ENCODE results near the gene ZCCHC24. TPM values are rescaled to one million over a fixed set of nuclear protein-coding genes. Genes with fewer than 3 reads are reported as not detected.

ZCCHC24 gene
- total and polyA plus RNA-seq, 10 donors: 4.9 to 34.1 (median 23.7) TPM

DNA sequence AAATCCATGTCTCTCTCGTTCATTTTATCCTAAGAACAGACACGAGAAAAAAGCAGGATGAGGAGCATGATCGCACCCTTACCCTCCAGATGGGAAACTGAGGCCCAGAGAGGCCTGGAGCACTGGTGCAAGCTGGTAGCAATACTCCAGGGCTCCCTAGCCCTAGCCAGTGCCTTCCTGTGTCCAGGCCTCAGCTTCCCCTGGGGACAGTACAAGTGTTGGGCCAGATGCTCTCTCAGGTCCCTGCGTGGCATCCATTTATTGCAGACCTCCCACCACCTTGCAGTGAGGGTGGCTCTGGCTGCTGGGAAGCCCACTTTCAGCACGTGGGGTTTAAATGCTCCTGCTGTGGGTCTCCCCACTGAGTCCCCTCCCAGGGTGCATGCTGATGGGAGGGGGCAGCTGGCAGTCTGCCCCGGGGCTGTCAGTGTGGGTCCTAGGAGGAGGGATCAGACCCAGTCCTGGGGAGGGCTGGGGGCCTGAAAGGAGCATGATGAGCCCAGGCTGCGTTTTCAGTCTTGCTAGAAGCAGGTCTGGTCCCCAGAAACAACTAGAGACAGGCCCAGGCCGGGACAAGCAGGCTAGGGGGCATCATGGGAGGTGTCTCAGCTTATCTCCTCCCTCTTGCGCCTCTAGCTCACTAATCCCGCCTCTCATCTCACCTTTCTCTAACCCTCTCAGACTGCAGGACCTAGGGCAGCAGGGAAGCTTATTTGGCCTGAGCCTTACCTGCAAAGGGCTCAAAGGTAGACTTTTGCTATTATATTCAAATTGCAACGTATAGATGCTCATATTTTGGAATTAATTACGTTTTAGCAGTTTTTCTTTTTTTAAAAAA lies 98.8 kb downstream of the ZCCHC24 start:
- Histone ChIP-seq H3K4me3 (peak overlapping the region in 5 of 8 donors; percentile 73 to 93 (median 77)), H3K9me3 (no peaks in the 10 kb centered on the region), H3K4me1 (peaks cover 15 to 72% (median 53%) of the 10 kb centered on the region in 6 donors), H3K27me3 (replicated peaks in 1 of 7) (no peaks in the 10 kb centered on the region), H3K27ac (peak overlapping the region in 7 of 8 donors; percentile 92 to 99 (median 96)), H3K36me3 (peaks cover 8 to 31% (median 26%) of the 10 kb centered on the region in 6 donors)
- WGBS, 5 donors: 60 to 71% (median 66%) methylated on average over 8 to 12 of the region's 12 CpGs
- TF ChIP-seq, protein P1, sequence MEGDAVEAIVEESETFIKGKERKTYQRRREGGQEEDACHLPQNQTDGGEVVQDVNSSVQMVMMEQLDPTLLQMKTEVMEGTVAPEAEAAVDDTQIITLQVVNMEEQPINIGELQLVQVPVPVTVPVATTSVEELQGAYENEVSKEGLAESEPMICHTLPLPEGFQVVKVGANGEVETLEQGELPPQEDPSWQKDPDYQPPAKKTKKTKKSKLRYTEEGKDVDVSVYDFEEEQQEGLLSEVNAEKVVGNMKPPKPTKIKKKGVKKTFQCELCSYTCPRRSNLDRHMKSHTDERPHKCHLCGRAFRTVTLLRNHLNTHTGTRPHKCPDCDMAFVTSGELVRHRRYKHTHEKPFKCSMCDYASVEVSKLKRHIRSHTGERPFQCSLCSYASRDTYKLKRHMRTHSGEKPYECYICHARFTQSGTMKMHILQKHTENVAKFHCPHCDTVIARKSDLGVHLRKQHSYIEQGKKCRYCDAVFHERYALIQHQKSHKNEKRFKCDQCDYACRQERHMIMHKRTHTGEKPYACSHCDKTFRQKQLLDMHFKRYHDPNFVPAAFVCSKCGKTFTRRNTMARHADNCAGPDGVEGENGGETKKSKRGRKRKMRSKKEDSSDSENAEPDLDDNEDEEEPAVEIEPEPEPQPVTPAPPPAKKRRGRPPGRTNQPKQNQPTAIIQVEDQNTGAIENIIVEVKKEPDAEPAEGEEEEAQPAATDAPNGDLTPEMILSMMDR (IDR thresholded peaks at IDR 0.05 in 8 of 11, conservative IDR thresholded peaks at IDR 0.05 in 3 of 11): no peak
- no peak for TF ChIP-seq POLR2AphosphoS5 (IDR thresholded peaks at IDR 0.05)
- TF ChIP-seq POLR2A (IDR thresholded peaks at IDR 0.05): no peak
- intact Hi-C loops (cut with DNase I; ENCODE audit: low total_unique reads): no loop called here
- peak; percentile 85 for DNase-seq

DNA sequence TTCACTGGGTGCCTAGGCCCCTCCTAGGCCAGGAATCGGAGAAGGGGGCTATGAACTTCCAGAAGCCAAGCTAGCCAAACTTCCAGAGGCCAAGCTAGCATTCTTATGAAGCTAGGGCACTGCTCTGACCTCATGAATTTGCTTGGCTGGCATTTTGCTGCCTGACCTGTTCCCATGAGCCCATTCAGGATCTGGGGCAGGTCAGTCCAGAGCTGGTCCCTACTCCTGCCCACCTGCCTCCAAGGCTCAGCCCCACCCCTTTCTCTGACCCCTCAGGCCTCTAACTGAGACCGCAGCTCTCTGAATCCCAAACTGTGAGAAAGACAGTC lies 99.4 kb downstream of the ZCCHC24 start:
- DNase-seq: no peak
- H3K4me1 ChIP-seq: peaks cover 15 to 71% (median 50%) of the 10 kb centered on the region in 6 donors
- no peaks in the 10 kb centered on the region for H3K9me3 ChIP-seq
- H3K36me3 ChIP-seq: peaks cover 5 to 24% (median 20%) of the 10 kb centered on the region in 6 donors
- H3K27ac ChIP-seq: peak overlapping the region in 1 of 8 donors; percentile 96
- TF ChIP-seq POLR2A (IDR thresholded peaks at IDR 0.05) (no peak), POLR2AphosphoS5 (IDR thresholded peaks at IDR 0.05) (no peak)
- TF ChIP-seq, protein P1 (IDR thresholded peaks at IDR 0.05 in 8 of 11, conservative IDR thresholded peaks at IDR 0.05 in 3 of 11): no peak
- H3K27me3 ChIP-seq (replicated peaks in 1 of 7): no peaks in the 10 kb centered on the region
- intact Hi-C loops (cut with DNase I; ENCODE audit: low total_unique reads): no loop called here
- H3K4me3 ChIP-seq: no peak overlapping the region
- 95 to 100% (median 100%) methylated on average over 1 to 2 of the region's 2 CpGs for WGBS, 5 donors

DNA sequence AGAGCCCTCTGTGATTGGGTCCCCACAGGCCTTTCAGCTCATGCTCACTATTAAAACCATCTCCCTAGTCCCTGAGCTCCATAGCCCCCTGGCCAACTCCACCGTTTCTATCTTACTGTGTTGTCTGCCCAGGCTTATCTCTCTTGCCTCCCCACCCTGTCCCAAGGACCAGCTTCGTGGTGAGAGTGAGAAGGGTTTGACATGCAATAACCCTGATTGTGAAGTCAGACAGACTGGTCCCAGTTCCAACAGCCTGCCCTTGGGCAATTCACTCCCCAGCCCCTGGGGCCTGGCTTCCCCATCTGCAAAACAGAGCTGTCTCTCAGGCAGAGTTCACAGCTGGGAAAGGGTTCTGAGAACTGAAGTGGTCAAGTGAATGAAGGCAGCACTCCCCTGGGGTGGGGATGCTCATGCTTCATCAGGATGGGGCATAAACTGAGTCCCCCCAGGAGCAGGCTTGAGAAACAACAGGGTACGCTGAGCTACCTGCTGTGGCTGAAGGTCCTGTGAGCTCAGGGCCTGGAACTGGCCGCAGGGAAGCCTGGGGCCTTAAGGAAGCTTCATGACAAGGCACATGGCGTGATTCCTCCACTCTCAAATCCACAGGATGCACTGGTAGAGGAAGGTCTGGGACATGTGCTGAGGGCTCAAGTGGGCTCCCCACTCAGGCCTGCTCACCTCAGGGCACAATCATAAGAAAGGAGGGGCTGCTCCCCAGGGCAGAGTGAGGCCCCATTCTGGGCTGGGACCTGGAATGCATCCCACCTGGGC lies 100.0 kb downstream of the ZCCHC24 start:
- no peaks in the 10 kb centered on the region for H3K9me3 ChIP-seq
- intact Hi-C loops (cut with DNase I; ENCODE audit: low total_unique reads): no loop called here
- H3K27me3 ChIP-seq (replicated peaks in 1 of 7): no peaks in the 10 kb centered on the region
- peaks cover 5 to 19% (median 15%) of the 10 kb centered on the region in 6 donors for H3K36me3 ChIP-seq
- peaks cover 15 to 71% (median 47%) of the 10 kb centered on the region in 6 donors for H3K4me1 ChIP-seq
- WGBS, 5 donors: 64 to 80% (median 70%) methylated on average over 5 of the region's 5 CpGs
- DNase-seq: no peak
- H3K4me3 ChIP-seq: no peak overlapping the region
- peak overlapping the region in 1 of 8 donors; percentile 19 for H3K27ac ChIP-seq
- TF ChIP-seq POLR2A (IDR thresholded peaks at IDR 0.05) (no peak), POLR2AphosphoS5 (IDR thresholded peaks at IDR 0.05) (no peak)
- TF ChIP-seq, protein P1 (IDR thresholded peaks at IDR 0.05 in 8 of 11, conservative IDR thresholded peaks at IDR 0.05 in 3 of 11): no peak
